T follicular helper cell (primary cell): Measurements from ENCODE around the gene KLF6.

Experiments
- DNase-seq: peaks from one replicate; pipeline ENCODE4 v3.0.0-alpha.2; 2020; ENCODE audit warnings: low read depth
- total RNA-seq, 2 experiments: gene quantifications; one replicate each; lab custom pipeline; 2026; lab: John Stamatoyannopoulos, UW

KLF6 gene
- total RNA-seq, result 441 to 659 reads per million in 2 experiments

- no peak for DNase-seq
These were observed at the start of gene KLF6 for GRCh38 chr10:3784510-3785250. KLF6 (minus strand) TSS chr10:3785209; CDS start chr10:3785014, 195 bp downstream.

GRCh38 chr10:3834404-3834803 lies 49.4 kb upstream of the KLF6 start:
- no peak for DNase-seq

- DNase-seq, result no peak
These were observed 48.0 kb upstream of the KLF6 start for GRCh38 chr10:3833046-3833445.

- no peak for DNase-seq
These were observed 47.2 kb upstream of the KLF6 start for GRCh38 chr10:3832022-3832786.

GRCh38 chr10:3831608-3832007 lies 46.6 kb upstream of the KLF6 start:
- no peak for DNase-seq

GRCh38 chr10:3830946-3831345 lies 45.9 kb upstream of the KLF6 start:
- DNase-seq, result no peak

GRCh38 chr10:3829156-3830050 lies 44.4 kb upstream of the KLF6 start:
- no peak for DNase-seq

GRCh38 chr10:3828404-3829155 lies 43.6 kb upstream of the KLF6 start:
- DNase-seq, result no peak

GRCh38 chr10:3827768-3828403 lies 42.9 kb upstream of the KLF6 start:
- DNase-seq, result no peak

- no peak for DNase-seq
These were observed 42.3 kb upstream of the KLF6 start for GRCh38 chr10:3827266-3827665.

- no peak for DNase-seq
These were observed 40.9 kb upstream of the KLF6 start for GRCh38 chr10:3825862-3826351.

GRCh38 chr10:3825244-3825643 lies 40.2 kb upstream of the KLF6 start:
- no peak for DNase-seq

- DNase-seq, result no peak
These were observed 37.7 kb upstream of the KLF6 start for GRCh38 chr10:3822541-3823330.

GRCh38 chr10:3820255-3820654 lies 35.2 kb upstream of the KLF6 start:
- DNase-seq, result no peak

- no peak for DNase-seq
These were observed 32.0 kb upstream of the KLF6 start for GRCh38 chr10:3816995-3817394.

- DNase-seq, result no peak
These were observed 29.8 kb upstream of the KLF6 start for GRCh38 chr10:3814838-3815220.

- no peak for DNase-seq
These were observed 29.2 kb upstream of the KLF6 start for GRCh38 chr10:3813986-3814837.

GRCh38 chr10:3813267-3813666 lies 28.3 kb upstream of the KLF6 start:
- DNase-seq, result no peak

- DNase-seq, result no peak
These were observed 27.1 kb upstream of the KLF6 start for GRCh38 chr10:3812141-3812540.
